ENCODE measurements around the gene VPS13C.

Gene VPS13C

GRCh38 chr15:61815356-61816083 is 244.7 kb downstream of the VPS13C start:
- DNase-seq: no peak

GRCh38 chr15:61812476-61812875 is 247.8 kb downstream of the VPS13C start:
- no peak for DNase-seq

GRCh38 chr15:61811952-61812351 is 248.3 kb downstream of the VPS13C start:
- DNase-seq: no peak

GRCh38 chr15:61809216-61809615 is 251.0 kb downstream of the VPS13C start:
- DNase-seq: no peak

- DNase-seq: no peak
Measured at GRCh38 chr15:61807281-61807929, 252.8 kb downstream of the VPS13C start.

Data from CD4-positive, alpha-beta T cell treated with Interleukin-4 for 4 hours (primary cell).